ENCODE data around the gene SERPINB6. TPM values are rescaled to one million over a fixed set of nuclear protein-coding genes. Genes with fewer than 3 reads are reported as not detected.

The SERPINB6 gene
- polyA plus RNA-seq, 6 donors from 2014 or later, result 30.2 to 90.6 (median 71.2) TPM

DNA sequence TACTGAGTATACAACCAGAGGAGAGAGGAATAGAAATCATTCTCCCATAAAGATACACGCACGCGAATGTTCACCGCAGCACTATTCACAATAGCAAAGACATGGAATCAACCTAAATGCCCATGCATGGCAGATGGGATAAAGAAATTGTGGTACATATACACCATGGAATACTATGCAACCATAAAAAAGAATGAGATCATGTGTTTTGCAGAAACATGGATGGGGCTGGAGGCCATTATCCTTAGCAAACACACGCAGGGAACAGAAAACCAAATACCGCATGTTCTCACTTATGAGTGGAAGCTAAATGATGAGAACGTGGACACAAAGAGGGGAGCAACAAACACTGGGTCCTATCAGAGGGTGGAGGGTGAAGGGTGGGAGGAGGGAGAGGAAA is 3.4 kb downstream of the SERPINB6 start:
- Mint-ChIP-seq H3K27ac (no peak overlapping the region), H3K9me3 (no peaks in the 10 kb centered on the region), H3K36me3 (no peaks in the 10 kb centered on the region), H3K27me3 (peaks cover 0 to 4% (median 0%) of the 10 kb centered on the region in 3 donors), H3K4me3 (peak overlapping the region in 2 of 8 donors; percentile 45 to 57), H3K4me1 (peaks cover 8 to 52% (median 22%) of the 10 kb centered on the region in 3 donors)
- DNase-seq (no peak), ATAC-seq (ENCODE audit: low read depth in 2 of 2) (no peak)

- Mint-ChIP-seq H3K9me3 (no peaks in the 10 kb centered on the region), H3K4me1 (peaks cover 15 to 47% (median 21%) of the 10 kb centered on the region in 3 donors), H3K27ac (peak overlapping the region in 3 of 6 donors; percentile 13 to 44 (median 44)), H3K4me3 (no peak overlapping the region), H3K36me3 (no peaks in the 10 kb centered on the region), H3K27me3 (no peaks in the 10 kb centered on the region)
- DNase-seq (no peak), ATAC-seq (ENCODE audit: low read depth in 2 of 2) (no peak)
Observed at GRCh38 chr6:2966347-2966746, 5.0 kb downstream of the SERPINB6 start.

GRCh38 chr6:2964793-2965505 is 6.4 kb downstream of the SERPINB6 start:
- Mint-ChIP-seq H3K36me3 (no peaks in the 10 kb centered on the region), H3K9me3 (no peaks in the 10 kb centered on the region), H3K27ac (peak overlapping the region in 1 of 6 donors; percentile 36), H3K27me3 (no peaks in the 10 kb centered on the region), H3K4me1 (peaks cover 14 to 39% (median 20%) of the 10 kb centered on the region in 3 donors), H3K4me3 (no peak overlapping the region)
- ATAC-seq (ENCODE audit: low read depth in 2 of 2), result no peak
- DNase-seq, result no peak

DNA sequence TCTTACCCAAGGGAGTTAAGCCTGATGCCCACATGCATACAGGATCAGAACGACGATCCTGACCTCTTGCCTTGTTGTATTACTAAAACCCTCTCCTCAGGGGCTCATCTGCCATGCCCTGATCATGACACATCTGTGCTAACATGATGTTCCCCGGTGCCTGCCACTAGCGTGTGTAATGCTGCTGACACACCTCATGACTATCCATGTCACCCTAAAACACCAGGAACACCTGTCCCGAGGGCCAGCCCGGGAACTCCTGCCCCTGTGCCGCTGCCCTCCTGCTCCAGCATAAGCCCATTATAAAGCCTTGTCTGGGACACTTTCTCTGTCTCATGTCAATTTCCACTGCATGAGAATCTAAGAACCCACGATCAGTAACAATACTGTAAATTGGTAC is 7.6 kb downstream of the SERPINB6 start:
- no peaks in the 10 kb centered on the region for H3K27me3 Mint-ChIP-seq
- peaks cover 15 to 42% (median 20%) of the 10 kb centered on the region in 3 donors for H3K4me1 Mint-ChIP-seq
- no peaks in the 10 kb centered on the region for H3K36me3 Mint-ChIP-seq
- H3K27ac Mint-ChIP-seq, result no peak overlapping the region
- ATAC-seq (ENCODE audit: low read depth in 2 of 2) (no peak), DNase-seq (no peak)
- H3K9me3 Mint-ChIP-seq, result no peaks in the 10 kb centered on the region
- no peak overlapping the region for H3K4me3 Mint-ChIP-seq

DNA sequence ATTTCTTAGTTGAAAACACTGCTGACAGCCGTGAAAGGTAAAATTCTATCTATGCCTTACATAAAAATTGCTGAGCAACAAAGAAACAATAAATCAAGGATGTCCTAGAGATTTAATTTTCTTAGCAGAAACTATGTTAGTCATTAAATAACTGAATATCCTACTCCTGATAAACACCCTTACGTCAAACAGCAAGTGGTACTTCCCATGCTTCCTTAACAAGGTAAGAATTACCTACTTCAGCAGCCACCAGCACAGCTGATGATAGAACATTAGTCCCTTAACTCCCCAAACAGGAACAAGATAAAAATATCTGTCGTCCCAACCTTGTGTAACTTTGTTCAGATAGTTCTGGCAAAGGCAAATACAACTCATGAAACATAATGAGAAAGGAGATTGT is 8.7 kb downstream of the SERPINB6 start:
- ATAC-seq (ENCODE audit: low read depth in 2 of 2) (no peak), DNase-seq (no peak)
- no peaks in the 10 kb centered on the region for H3K9me3 Mint-ChIP-seq
- no peak overlapping the region for H3K4me3 Mint-ChIP-seq
- H3K4me1 Mint-ChIP-seq, result peaks cover 21 to 41% (median 25%) of the 10 kb centered on the region in 3 donors
- H3K27me3 Mint-ChIP-seq, result no peaks in the 10 kb centered on the region
- peak overlapping the region in 1 of 6 donors; percentile 20 for H3K27ac Mint-ChIP-seq
- H3K36me3 Mint-ChIP-seq, result no peaks in the 10 kb centered on the region

DNA sequence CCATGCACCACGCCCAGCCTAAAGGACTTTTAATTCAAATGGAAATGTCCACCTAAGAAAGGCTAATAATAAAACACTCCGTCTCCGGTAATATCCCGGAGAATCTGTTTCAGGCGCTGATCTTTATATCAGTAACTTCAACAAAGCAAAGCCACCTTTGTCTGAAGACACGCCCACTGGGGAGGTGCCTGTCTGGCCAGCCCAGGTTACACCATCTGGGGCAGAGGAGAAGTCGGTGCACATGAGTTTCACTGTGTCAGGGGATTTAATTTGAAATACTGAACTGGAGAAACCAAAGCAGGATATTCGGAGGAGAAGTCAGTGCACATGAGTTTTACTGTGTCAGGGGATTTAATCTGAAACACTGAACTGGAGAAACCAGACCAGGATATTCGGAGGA is 9.4 kb downstream of the SERPINB6 start:
- DNase-seq (no peak), ATAC-seq (ENCODE audit: low read depth in 2 of 2) (peak in 1 of 2 donors; percentile 48)
- Mint-ChIP-seq H3K27me3 (no peaks in the 10 kb centered on the region), H3K36me3 (no peaks in the 10 kb centered on the region), H3K4me1 (peaks cover 15 to 39% (median 26%) of the 10 kb centered on the region in 3 donors), H3K9me3 (no peaks in the 10 kb centered on the region), H3K4me3 (no peak overlapping the region), H3K27ac (peak overlapping the region in 2 of 6 donors; percentile 63 to 76)

DNA sequence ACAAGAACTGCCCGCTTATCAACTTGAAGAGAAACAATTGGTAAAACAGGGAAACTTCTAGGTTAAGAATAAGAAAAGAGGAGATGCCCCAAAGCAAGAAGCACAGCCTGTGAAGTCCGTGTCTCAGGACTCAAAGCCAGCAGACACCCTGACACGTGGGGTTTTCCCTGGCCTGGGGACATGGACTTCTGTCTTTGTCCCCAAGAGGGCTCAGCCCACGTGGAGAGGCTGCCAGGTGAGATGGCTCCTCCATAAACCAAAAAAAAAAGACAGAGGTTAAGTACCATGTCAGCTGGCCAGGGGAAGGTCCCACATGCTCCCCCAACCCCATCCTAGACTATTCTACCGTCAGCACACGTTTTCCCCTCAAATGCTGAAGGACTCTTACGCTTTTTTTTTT is 9.9 kb downstream of the SERPINB6 start:
- Mint-ChIP-seq H3K4me1 (peaks cover 14 to 38% (median 26%) of the 10 kb centered on the region in 3 donors), H3K27me3 (no peaks in the 10 kb centered on the region), H3K4me3 (no peak overlapping the region), H3K9me3 (no peaks in the 10 kb centered on the region), H3K36me3 (no peaks in the 10 kb centered on the region), H3K27ac (no peak overlapping the region)
- DNase-seq (no peak), ATAC-seq (ENCODE audit: low read depth in 2 of 2) (no peak)

GRCh38 chr6:2960935-2961334 is 10.4 kb downstream of the SERPINB6 start:
- ATAC-seq (ENCODE audit: low read depth in 2 of 2), result no peak
- Mint-ChIP-seq H3K27me3 (no peaks in the 10 kb centered on the region), H3K9me3 (no peaks in the 10 kb centered on the region), H3K36me3 (no peaks in the 10 kb centered on the region), H3K4me1 (peaks cover 14 to 38% (median 26%) of the 10 kb centered on the region in 3 donors), H3K4me3 (no peak overlapping the region), H3K27ac (peak overlapping the region in 1 of 6 donors; percentile 42)
- DNase-seq, result no peak

- no peak overlapping the region for H3K4me3 Mint-ChIP-seq
- H3K4me1 Mint-ChIP-seq, result peaks cover 14 to 38% (median 26%) of the 10 kb centered on the region in 3 donors
- no peaks in the 10 kb centered on the region for H3K36me3 Mint-ChIP-seq
- H3K27me3 Mint-ChIP-seq, result no peaks in the 10 kb centered on the region
- peak overlapping the region in 3 of 6 donors; percentile 41 to 81 (median 75) for H3K27ac Mint-ChIP-seq
- no peaks in the 10 kb centered on the region for H3K9me3 Mint-ChIP-seq
- DNase-seq (no peak), ATAC-seq (ENCODE audit: low read depth in 2 of 2) (no peak)
Observed at GRCh38 chr6:2959909-2960719, 11.3 kb downstream of the SERPINB6 start.

DNA sequence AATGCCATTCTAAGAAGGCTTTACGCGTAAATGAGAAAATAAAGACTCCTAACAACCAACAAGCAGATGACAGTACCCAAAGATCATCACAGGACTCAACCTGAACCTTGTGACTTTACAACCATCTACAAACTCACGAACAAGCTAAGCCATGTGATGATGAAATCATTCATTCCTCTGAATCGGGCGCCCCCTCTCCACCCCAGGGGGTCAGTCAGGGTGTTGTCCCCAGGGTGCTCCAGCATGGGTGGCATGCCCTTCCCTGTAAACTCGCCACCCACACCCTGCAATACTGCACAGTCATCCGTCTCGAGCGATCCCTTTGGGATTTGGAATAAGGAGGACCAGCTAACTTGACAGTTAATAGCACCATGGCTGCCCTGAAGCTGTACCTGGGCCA is 12.6 kb downstream of the SERPINB6 start:
- Mint-ChIP-seq H3K27me3 (no peaks in the 10 kb centered on the region), H3K36me3 (no peaks in the 10 kb centered on the region), H3K4me3 (no peak overlapping the region), H3K27ac (peak overlapping the region in 3 of 6 donors; percentile 15 to 66 (median 45)), H3K4me1 (peaks cover 14 to 38% (median 26%) of the 10 kb centered on the region in 3 donors), H3K9me3 (no peaks in the 10 kb centered on the region)
- ATAC-seq (ENCODE audit: low read depth in 2 of 2) (no peak), DNase-seq (no peak)

DNA sequence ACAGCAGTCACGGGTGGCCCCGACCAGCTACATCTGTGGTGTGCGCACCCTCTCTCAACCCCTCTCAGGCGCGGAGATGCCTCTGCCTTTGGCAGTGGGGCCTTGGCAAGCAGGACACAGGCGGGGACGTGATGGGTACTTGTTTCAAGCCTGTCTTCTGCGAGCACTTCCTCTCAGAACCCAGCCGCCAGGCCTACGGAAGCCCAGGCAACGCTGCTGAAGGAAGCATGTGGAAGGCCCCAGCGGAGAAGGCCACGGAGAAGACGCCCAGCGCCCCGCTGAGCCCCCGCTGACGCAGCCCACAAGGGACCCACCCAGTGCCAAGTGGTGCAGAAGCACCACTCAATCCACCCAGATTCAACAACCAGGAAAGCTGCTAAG is 13.0 kb downstream of the SERPINB6 start:
- ATAC-seq (ENCODE audit: low read depth in 2 of 2) (peak; percentile 67 to 82), DNase-seq (no peak)
- peaks cover 14 to 33% (median 26%) of the 10 kb centered on the region in 3 donors for H3K4me1 Mint-ChIP-seq

GRCh38 chr6:2957696-2958330 is 13.6 kb downstream of the SERPINB6 start:
- peaks cover 14 to 32% (median 29%) of the 10 kb centered on the region in 3 donors for H3K4me1 Mint-ChIP-seq
- no peaks in the 10 kb centered on the region for H3K27me3 Mint-ChIP-seq
- peak overlapping the region in 4 of 6 donors; percentile 45 to 85 (median 64) for H3K27ac Mint-ChIP-seq
- H3K9me3 Mint-ChIP-seq, result no peaks in the 10 kb centered on the region
- ATAC-seq (ENCODE audit: low read depth in 2 of 2) (no peak), DNase-seq (no peak)
- H3K4me3 Mint-ChIP-seq, result peak overlapping the region in 1 of 8 donors; percentile 49
- H3K36me3 Mint-ChIP-seq, result no peaks in the 10 kb centered on the region

More for the DNA sequence above, 13.0 kb downstream of the SERPINB6 start:
- H3K27me3 Mint-ChIP-seq, result no peaks in the 10 kb centered on the region
- H3K27ac Mint-ChIP-seq, result peak overlapping the region in 3 of 6 donors; percentile 45 to 85 (median 74)
- H3K4me3 Mint-ChIP-seq, result peak overlapping the region in 5 of 8 donors; percentile 35 to 64 (median 49)
- no peaks in the 10 kb centered on the region for H3K36me3 Mint-ChIP-seq
- H3K9me3 Mint-ChIP-seq, result no peaks in the 10 kb centered on the region

DNA sequence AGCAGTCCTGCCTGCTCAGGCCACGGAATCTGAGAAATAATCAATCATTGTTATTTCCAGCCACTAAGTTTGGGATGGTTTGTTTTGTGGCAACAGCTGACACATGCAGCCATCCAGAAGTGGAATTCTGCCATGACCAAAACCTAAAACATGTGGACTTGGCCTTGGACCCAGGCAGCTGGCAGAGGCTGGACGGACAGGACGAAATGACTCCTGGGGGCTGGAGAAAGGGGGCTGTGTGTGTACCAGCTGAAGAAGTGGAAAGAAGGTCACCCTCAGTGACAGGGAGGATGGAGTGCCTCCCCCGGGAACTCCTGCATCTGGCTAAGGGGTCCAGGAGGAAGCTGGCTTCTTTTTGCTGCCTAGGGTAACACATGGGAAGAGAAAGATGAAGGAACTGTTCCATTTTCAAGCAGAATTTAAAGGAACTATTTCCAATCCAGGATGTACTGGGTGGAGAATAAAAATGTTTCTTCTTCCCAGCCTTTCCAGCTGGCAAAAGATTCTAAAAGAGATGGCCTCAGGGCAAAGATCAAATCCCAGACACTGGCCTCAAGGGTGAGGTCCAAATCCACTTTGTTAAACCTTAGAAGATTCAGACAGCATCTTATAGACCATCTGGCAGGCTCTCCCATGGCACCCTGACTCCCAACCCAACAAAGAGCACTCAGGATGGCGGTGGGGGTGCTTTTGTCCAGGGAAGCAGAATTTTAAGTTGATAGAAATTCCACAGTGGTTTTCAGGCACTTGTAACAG is 14.3 kb downstream of the SERPINB6 start:
- DNase-seq (no peak), ATAC-seq (ENCODE audit: low read depth in 2 of 2) (no peak)
- H3K27me3 Mint-ChIP-seq, result no peaks in the 10 kb centered on the region
- H3K27ac Mint-ChIP-seq, result peak overlapping the region in 3 of 6 donors; percentile 15 to 53 (median 43)
- peaks cover 11 to 32% (median 29%) of the 10 kb centered on the region in 3 donors for H3K4me1 Mint-ChIP-seq
- no peak overlapping the region for H3K4me3 Mint-ChIP-seq
- H3K36me3 Mint-ChIP-seq, result no peaks in the 10 kb centered on the region
- no peaks in the 10 kb centered on the region for H3K9me3 Mint-ChIP-seq

Measured in naive B cell (primary cell).